ENCODE data around the gene GFER. TPM values are rescaled to one million over a fixed set of nuclear protein-coding genes. Genes with fewer than 3 reads are reported as not detected.

The GFER gene
- total and polyA plus RNA-seq, 5 donors from 2014 or later, result 18.4 to 45.5 (median 35.9) TPM

Other genes with a start within 250 kb of the GFER start
Only the 30 nearest of the 31 such genes appear.
- 45.1 TPM for gene NME3, start 212.7 kb upstream of the GFER start, total RNA-seq
- gene NME3, start 212.7 kb upstream of the GFER start, polyA plus RNA-seq, result 100 to 1,000 TPM in 1 of 4 donors, 10 to 100 TPM in 3; 63.8 to 101 (median 75.0) TPM
- gene EME2, start 211.4 kb upstream of the GFER start, total RNA-seq, result 19.0 TPM
- gene EME2, start 211.4 kb upstream of the GFER start, polyA plus RNA-seq, result 1 to 10 TPM in 1 of 4 donors, under 1 TPM in 3; 0.57 to 1.1 (median 0.64) TPM
- gene MRPS34, start 211.1 kb upstream of the GFER start, total RNA-seq, result 46.5 TPM
- 100 to 1,000 TPM; 143 to 176 (median 155) TPM for gene MRPS34, start 211.1 kb upstream of the GFER start, polyA plus RNA-seq
- gene SPSB3, start 201.6 kb upstream of the GFER start, total RNA-seq, result 85.2 TPM
- 10 to 100 TPM; 61.1 to 72.3 (median 70.8) TPM for gene SPSB3, start 201.6 kb upstream of the GFER start, polyA plus RNA-seq
- 41.6 TPM for gene NUBP2, start 201.2 kb upstream of the GFER start, total RNA-seq
- gene NUBP2, start 201.2 kb upstream of the GFER start, polyA plus RNA-seq, result 100 to 1,000 TPM in 1 of 4 donors, 10 to 100 TPM in 3; 88.8 to 104 (median 96.6) TPM
- 0.84 TPM for gene IGFALS, start 190.5 kb upstream of the GFER start, total RNA-seq
- under 1 TPM in 1 of 4 donors, not detected in 3; 0.24 TPM for gene IGFALS, start 190.5 kb upstream of the GFER start, polyA plus RNA-seq
- 36.1 TPM for gene HAGH, start 157.4 kb upstream of the GFER start, total RNA-seq
- gene HAGH, start 157.4 kb upstream of the GFER start, polyA plus RNA-seq, result 10 to 100 TPM; 42.1 to 69.1 (median 48.9) TPM
- gene FAHD1, start 157.0 kb upstream of the GFER start, total RNA-seq, result 4.5 TPM
- 10 to 100 TPM; 16.3 to 25.8 (median 22.4) TPM for gene FAHD1, start 157.0 kb upstream of the GFER start, polyA plus RNA-seq
- not detected for gene MEIOB, start 112.0 kb upstream of the GFER start, total RNA-seq
- not detected for gene MEIOB, start 112.0 kb upstream of the GFER start, polyA plus RNA-seq
- gene HS3ST6, start 65.8 kb upstream of the GFER start, total RNA-seq, result not detected
- not detected for gene HS3ST6, start 65.8 kb upstream of the GFER start, polyA plus RNA-seq
- 8.3 TPM for gene MSRB1, start 41.0 kb upstream of the GFER start, total RNA-seq
- gene MSRB1, start 41.0 kb upstream of the GFER start, polyA plus RNA-seq, result 10 to 100 TPM; 25.0 to 50.9 (median 32.8) TPM
- gene RPL3L, start 29.5 kb upstream of the GFER start, total RNA-seq, result not detected
- not detected for gene RPL3L, start 29.5 kb upstream of the GFER start, polyA plus RNA-seq
- gene NDUFB10, start 24.7 kb upstream of the GFER start, total RNA-seq, result 65.1 TPM
- gene NDUFB10, start 24.7 kb upstream of the GFER start, polyA plus RNA-seq, result 100 to 1,000 TPM; 192 to 288 (median 204) TPM
- gene RPS2, start 19.4 kb upstream of the GFER start, total RNA-seq, result 2,223 TPM
- gene RPS2, start 19.4 kb upstream of the GFER start, polyA plus RNA-seq, result 1,000 to 10,000 TPM; 4,615 to 6,441 (median 5,598) TPM
- not detected for gene RNF151, start 17.3 kb upstream of the GFER start, total RNA-seq
- not detected for gene RNF151, start 17.3 kb upstream of the GFER start, polyA plus RNA-seq
- gene TBL3, start 12.1 kb upstream of the GFER start, total RNA-seq, result 25.3 TPM
- 10 to 100 TPM; 48.0 to 60.0 (median 53.9) TPM for gene TBL3, start 12.1 kb upstream of the GFER start, polyA plus RNA-seq
- 0.47 TPM for gene NOXO1, start 2.7 kb upstream of the GFER start, total RNA-seq
- gene NOXO1, start 2.7 kb upstream of the GFER start, polyA plus RNA-seq, result under 1 TPM in 2 of 4 donors, not detected in 2; 0.16 to 0.35 TPM
- gene SYNGR3, start 5.8 kb downstream of the GFER start, total RNA-seq, result 3.2 TPM
- 1 to 10 TPM in 2 of 4 donors, under 1 TPM in 1, not detected in 1; 0.82 to 1.8 (median 1.1) TPM for gene SYNGR3, start 5.8 kb downstream of the GFER start, polyA plus RNA-seq
- gene ZNF598, start 25.6 kb downstream of the GFER start, total RNA-seq, result 48.2 TPM
- gene ZNF598, start 25.6 kb downstream of the GFER start, polyA plus RNA-seq, result 1 to 10 TPM; 1.8 to 3.1 (median 2.9) TPM
- gene NPW, start 35.6 kb downstream of the GFER start, total RNA-seq, result not detected
- gene NPW, start 35.6 kb downstream of the GFER start, polyA plus RNA-seq, result not detected
- 1.5 TPM for gene NHERF2, start 42.7 kb downstream of the GFER start, total RNA-seq
- gene NHERF2, start 42.7 kb downstream of the GFER start, polyA plus RNA-seq, result under 1 TPM; 0.09 to 0.86 (median 0.21) TPM
- 15.0 TPM for gene NTHL1, start 63.6 kb downstream of the GFER start, total RNA-seq
- 10 to 100 TPM; 24.7 to 52.7 (median 38.4) TPM for gene NTHL1, start 63.6 kb downstream of the GFER start, polyA plus RNA-seq
- 133 TPM for gene TSC2, start 63.8 kb downstream of the GFER start, total RNA-seq
- gene TSC2, start 63.8 kb downstream of the GFER start, polyA plus RNA-seq, result 10 to 100 TPM; 22.7 to 26.6 (median 26.4) TPM
- 86.1 TPM for gene PKD1, start 151.7 kb downstream of the GFER start, total RNA-seq
- 1 to 10 TPM; 1.4 to 4.4 (median 2.6) TPM for gene PKD1, start 151.7 kb downstream of the GFER start, polyA plus RNA-seq
- not detected for gene RAB26, start 164.4 kb downstream of the GFER start, total RNA-seq
- gene RAB26, start 164.4 kb downstream of the GFER start, polyA plus RNA-seq, result 1 to 10 TPM in 2 of 4 donors, under 1 TPM in 2; 0.38 to 1.2 (median 0.93) TPM
- gene TRAF7, start 171.6 kb downstream of the GFER start, total RNA-seq, result 33.4 TPM
- 1 to 10 TPM; 4.0 to 7.3 (median 4.8) TPM for gene TRAF7, start 171.6 kb downstream of the GFER start, polyA plus RNA-seq
- not detected for gene CASKIN1, start 212.4 kb downstream of the GFER start, total RNA-seq
- gene CASKIN1, start 212.4 kb downstream of the GFER start, polyA plus RNA-seq, result not detected
- 23.5 TPM for gene MLST8, start 221.3 kb downstream of the GFER start, total RNA-seq
- 10 to 100 TPM; 20.9 to 31.1 (median 24.3) TPM for gene MLST8, start 221.3 kb downstream of the GFER start, polyA plus RNA-seq
- gene BRICD5, start 226.7 kb downstream of the GFER start, total RNA-seq, result 10.9 TPM
- under 1 TPM in 2 of 4 donors, not detected in 2; 0.08 to 0.33 TPM for gene BRICD5, start 226.7 kb downstream of the GFER start, polyA plus RNA-seq
- 14.2 TPM for gene PGP, start 230.6 kb downstream of the GFER start, total RNA-seq
- 10 to 100 TPM in 2 of 4 donors, 1 to 10 TPM in 2; 6.1 to 13.4 (median 8.8) TPM for gene PGP, start 230.6 kb downstream of the GFER start, polyA plus RNA-seq

Data from CD4-positive, CD25-positive, alpha-beta regulatory T cell (primary cell).